Endothelial cell of umbilical vein (primary cell): ENCODE data around the gene ARHGAP45. TPM values are rescaled to one million over a fixed set of nuclear protein-coding genes. Genes with fewer than 3 reads are reported as not detected.

Experiments
- BruUV-seq: library from RNA; stranded (reverse); fragments of 400-500 nt; replicated peaks from 2 replicates; lab custom pipeline; 2021; lab: Mats Ljungman, UMichigan
- CTCF ChIA-PET: fragments of 300-600, 350-600 bp; sonication (Branson Sonifier 250); formaldehyde crosslinking; loops from one replicate; lab custom pipeline; 2021; ENCODE audit warnings: antibody characterized with exemption, inconsistent platforms; lab: Charles Lee
- POLR2A ChIA-PET: fragments of 300-600, 350-600 bp; sonication (Branson Sonifier 250); formaldehyde crosslinking; loops from one replicate; lab custom pipeline; 2021; ENCODE audit warnings: antibody characterized with exemption, inconsistent platforms; lab: Charles Lee
- DNase-seq: peaks from one replicate; pipeline ENCODE4 v3.0.0-alpha.2; 2011; ENCODE audit warnings: low read depth, low spot score
- FAIRE-seq: peaks from 2 replicates; lab custom pipeline; 2011; peaks lifted over from hg19 to GRCh38; lab: Jason Lieb, UNC
- H2AFZ ChIP-seq: 2 replicates; pipeline ENCODE4 v1.6.0; 2012; ENCODE audit warnings: low read depth, low read length, control low read depth, inconsistent platforms
- H3K27ac ChIP-seq: 2 replicates; pipeline ENCODE4 v1.5.1; 2011; ENCODE audit warnings: low read depth, mild to moderate bottlenecking, control low read depth, low read length, moderate library complexity; ENCODE audit not compliant: insufficient read depth
- H3K27me3 ChIP-seq, 2 experiments: 2 replicates each; pipeline versions ENCODE4 v1.6.0 to v1.6.1; 2011; ENCODE audit warnings: low read length in 2 of 2, mixed read lengths in 1 of 2; ENCODE audit not compliant: control insufficient read depth in 2 of 2, insufficient read depth in 2 of 2
- H3K36me3 ChIP-seq, 2 experiments: 2 replicates in 1 of 2; 3 replicates in 1 of 2; pipeline ENCODE4 v1.5.1; 2011; ENCODE audit warnings: low read length in 2 of 2, mild to moderate bottlenecking in 1 of 2, moderate library complexity in 1 of 2; ENCODE audit not compliant: control insufficient read depth in 2 of 2, insufficient read depth in 2 of 2; ENCODE audit errors: extremely low read depth in 1 of 2
- H3K4me1 ChIP-seq: 3 replicates; pipeline ENCODE4 v1.5.1; 2011; ENCODE audit warnings: mild to moderate bottlenecking, low read length; ENCODE audit not compliant: control insufficient read depth, insufficient read depth; ENCODE audit errors: extremely low read depth
- H3K4me2 ChIP-seq: 2 replicates; pipeline ENCODE4 v1.6.1; 2011; ENCODE audit warnings: low read length, control low read depth, mixed read lengths; ENCODE audit not compliant: insufficient read depth
- H3K4me3 ChIP-seq, 3 experiments: fragments of 200-600 bp in 1 of 3; sonication (generic), shearing (Covaris generic) in 1 of 3; replicated peaks in 1 of 3; 2 replicates each; pipeline ENCODE4 v1.5.1; 2011 to 2016; ENCODE audit warnings: control low read depth in 3 of 3, low read length in 3 of 3, mild to moderate bottlenecking in 2 of 3, inconsistent platforms in 1 of 3, low read depth in 1 of 3, moderate library complexity in 1 of 3; ENCODE audit not compliant: insufficient read depth in 1 of 3
- H3K79me2 ChIP-seq: 2 replicates; pipeline ENCODE4 v1.6.0; 2012; ENCODE audit warnings: low read length, inconsistent platforms; ENCODE audit not compliant: control insufficient read depth, insufficient read depth
- H3K9ac ChIP-seq: replicated peaks from 2 replicates; pipeline ENCODE3; 2011; ENCODE audit warnings: low read length, control low read depth; ENCODE audit not compliant: insufficient read depth; ENCODE audit errors: extremely low read depth
- H3K9me1 ChIP-seq: replicated peaks from 3 replicates; pipeline ENCODE4 v1.6.0; 2011; ENCODE audit warnings: mild to moderate bottlenecking, low read length; ENCODE audit not compliant: control insufficient read depth, insufficient read depth; ENCODE audit errors: extremely low read depth
- H3K9me3 ChIP-seq: replicated peaks from 2 replicates; pipeline ENCODE4 v1.5.1; 2012; ENCODE audit warnings: low read length, inconsistent platforms; ENCODE audit not compliant: control insufficient read depth, insufficient read depth
- H4K20me1 ChIP-seq: replicated peaks from 2 replicates; pipeline ENCODE3; 2011; ENCODE audit warnings: mild to moderate bottlenecking, low read length; ENCODE audit not compliant: control insufficient read depth, insufficient read depth; ENCODE audit errors: extremely low read depth
- EZH2 ChIP-seq: IDR thresholded peaks from 2 replicates; pipeline ENCODE4 v1.6.1; 2012; ENCODE audit warnings: borderline replicate concordance, low read depth, mild to moderate bottlenecking, moderate library complexity, low read length, inconsistent platforms; ENCODE audit not compliant: severe bottlenecking
- FOS ChIP-seq: IDR thresholded peaks from 2 replicates; pipeline ENCODE4 v1.6.1; 2011; ENCODE audit warnings: mild to moderate bottlenecking, low read length, moderate library complexity, borderline replicate concordance; ENCODE audit not compliant: insufficient read depth
- GATA2 ChIP-seq: IDR thresholded peaks from 2 replicates; pipeline ENCODE4 v1.7.0; 2011; ENCODE audit warnings: low read depth, mild to moderate bottlenecking, moderate library complexity, mixed read lengths, low read length; ENCODE audit not compliant: insufficient read length, insufficient read depth
- JUN ChIP-seq: IDR thresholded peaks from 2 replicates; pipeline ENCODE4 v1.6.1; 2011; ENCODE audit warnings: borderline replicate concordance, low read depth; ENCODE audit not compliant: insufficient read length, insufficient read depth
- MAX ChIP-seq: IDR thresholded peaks from 2 replicates; pipeline ENCODE4 v1.6.1; 2011; ENCODE audit not compliant: insufficient read depth, insufficient read length
- MYC ChIP-seq: IDR thresholded peaks from one replicate; pipeline ENCODE4 v1.6.1; 2011; ENCODE audit warnings: mild to moderate bottlenecking, low read depth, low read length
- POLR2A ChIP-seq: IDR thresholded peaks from 2 replicates; pipeline ENCODE4 v1.6.1; 2012; ENCODE audit warnings: low read depth, mild to moderate bottlenecking, control low read depth, low read length
- POLR2AphosphoS5 ChIP-seq: IDR thresholded peaks from 2 replicates; pipeline ENCODE4 v1.6.1; 2012; ENCODE audit warnings: low read depth, mild to moderate bottlenecking, control low read depth, low read length, moderate library complexity; ENCODE audit not compliant: insufficient read depth
- dilution Hi-C: fragments of 300-500 bp; cut with MboI; formaldehyde crosslinking; loops from one replicate; pipeline ENCODE4 v1.15.0; 2019; ENCODE audit warnings: low sequenced_read_pairs; ENCODE audit not compliant: extremely low pct_ligation_motif_present
- intact Hi-C: fragments of 100-400 bp; cut with micrococcal nuclease; formaldehyde crosslinking; loops from one replicate; pipeline ENCODE4 v1.10.0; 2022
- polyA plus RNA-seq, 4 experiments: library from polyadenylated mRNA; depleted of rRNA in 3 of 4; stranded (reverse) in 3 of 4; unstranded in 1 of 4; fragments of >200 nt; gene quantifications; 2 replicates each; pipeline versions ENCODE4 v1.2.1 to v1.2.3, GENCODE V29; 2011 to 2012; ENCODE audit warnings: missing spikeins in 1 of 4
- total RNA-seq: library from RNA; stranded (reverse); gene quantifications from 2 replicates; pipeline ENCODE4 v1.2.3, GENCODE V29; 2021

The ARHGAP45 gene
- total and polyA plus RNA-seq, 2 donors (not counting 3 experiments of a cell fraction or from before 2014, with no cell fraction given), result 7.5 to 10.4 TPM

- Histone ChIP-seq H3K36me3 (peaks cover 11 to 12% of the 10 kb centered on the region in 2 experiments), H3K4me2 (no peak overlapping the region), H3K27ac (no peak overlapping the region), H3K4me3 (no peak overlapping the region), H3K79me2 (no peaks in the 10 kb centered on the region), H4K20me1 (no peaks in the 10 kb centered on the region), H3K4me1 (peaks cover 25% of the 10 kb centered on the region), H3K27me3 (no peaks in the 10 kb centered on the region), H3K9ac (no peak overlapping the region), H3K9me1 (no peaks in the 10 kb centered on the region), H2AFZ (no peak overlapping the region), H3K9me3 (no peaks in the 10 kb centered on the region)
- FAIRE-seq (no peak), DNase-seq (no peak)
- no TSS peak for BruUV-seq
- intact Hi-C loops (no loop called here), dilution Hi-C loops (no loop called here)
- ChIA-PET POLR2A (interaction anchor here (1.1 to 1.7 kb wide), 2 partner anchors 11 to 65 kb away, joined by 3 to 36 read pairs; partner anchors contain the start of gene CNN2), CTCF (interaction anchor here (0.8 to 2.7 kb wide), 4 partner anchors 10 to 28 kb away, joined by 3 to 10 read pairs (median 6); partner anchors contain the start of genes ARHGAP45, CNN2 and RNU6-2)
- TF ChIP-seq GATA2 (no peak), MAX (no peak), FOS (no peak), POLR2A (no peak), JUN (no peak), EZH2 (no peak), MYC (no peak), POLR2AphosphoS5 (no peak)
Measured at GRCh38 chr19:1038978-1039645, 27.9 kb upstream of the ARHGAP45 start.
